ENCODE measurements around the gene RECQL5.
"Not testable (repeated sequence)": the region's sequence is repeated elsewhere in the genome, so short reads cannot be mapped to it uniquely, and the experiment has no call there.

RECQL5 gene

DNA sequence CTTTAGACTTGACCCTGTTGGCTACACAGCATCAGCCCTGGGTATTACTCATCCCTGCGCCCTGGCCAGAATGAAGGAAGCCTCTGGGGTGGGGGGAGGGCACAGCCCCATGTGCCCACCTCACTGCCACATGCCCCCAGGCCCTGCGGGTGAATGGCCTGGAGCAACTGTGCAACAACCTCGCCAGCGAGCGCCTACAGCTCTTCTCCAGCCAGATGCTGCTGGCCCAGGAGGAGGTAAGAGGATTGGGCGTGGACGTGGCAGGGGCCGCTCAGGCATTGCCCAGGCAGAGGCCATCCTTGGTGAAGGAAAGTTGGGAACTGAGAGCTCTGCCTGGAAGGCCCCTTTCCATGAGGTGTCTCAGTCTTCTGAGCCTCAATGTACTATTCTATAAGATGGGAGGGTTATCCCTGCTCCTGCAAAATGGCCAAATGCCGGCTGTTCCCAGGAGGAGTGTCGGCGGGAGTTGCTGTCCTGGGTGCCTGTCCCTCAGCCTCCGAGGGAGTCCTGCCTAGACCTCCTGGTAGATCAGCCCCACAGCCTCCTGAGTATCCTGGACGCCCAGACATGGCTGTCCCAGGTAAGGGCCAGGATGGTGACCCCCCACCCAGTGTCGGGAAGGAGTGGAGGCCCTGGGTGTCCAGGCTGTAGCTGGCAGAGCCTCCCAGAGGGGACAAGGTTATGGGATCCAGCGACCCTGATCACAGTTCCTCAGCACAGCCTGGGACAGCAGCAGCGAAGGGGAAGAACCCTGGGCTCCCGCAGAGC, 70.5 kb downstream of the RECQL5 start:
- Histone ChIP-seq H3K27ac (ENCODE audit: low read depth, low read length) (no peak overlapping the region), H3K4me3 (ENCODE audit: low read depth in 1 of 5, low read length in 5 of 5) (no peak overlapping the region), H3K27me3 (ENCODE audit: control insufficient read depth in 5 of 5, insufficient read depth in 4 of 5, low read length in 5 of 5) (no peaks in the 10 kb centered on the region), H3K4me1 (ENCODE audit: control insufficient read depth in 5 of 5, insufficient read depth in 5 of 5, low read length in 5 of 5) (no peaks in the 10 kb centered on the region), H3K9me3 (ENCODE audit: control insufficient read depth in 5 of 5, low read length in 5 of 5) (no peaks in the 10 kb centered on the region), H3K36me3 (ENCODE audit: control insufficient read depth in 5 of 5, insufficient read depth in 5 of 5, low read length in 5 of 5) (peaks cover 0 to 4% (median 0%) of the 10 kb centered on the region in 5 donors), H3K9ac (ENCODE audit: low read length in 5 of 5) (no peak overlapping the region)

DNA sequence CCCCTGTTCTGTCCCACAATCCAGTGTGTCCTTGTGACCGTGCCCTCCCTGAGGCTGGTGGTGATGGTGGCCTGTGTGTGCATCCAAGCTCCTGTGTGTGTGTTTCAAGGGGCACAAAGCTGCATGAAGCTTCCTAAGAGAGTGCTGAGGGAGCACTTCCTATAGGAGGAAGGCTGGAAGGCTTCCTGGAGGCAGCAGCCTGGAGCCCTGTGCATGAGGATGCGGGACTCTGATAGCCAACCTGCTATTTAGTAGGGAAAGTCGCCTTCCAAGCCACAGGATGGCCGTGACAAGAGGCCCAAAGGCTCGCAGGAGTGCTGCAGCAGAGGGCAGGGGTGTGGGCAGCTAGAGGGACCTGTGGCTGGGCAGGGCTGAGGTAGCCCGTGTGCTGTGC, 71.0 kb downstream of the RECQL5 start:
- peaks cover 0 to 9% (median 0%) of the 10 kb centered on the region in 5 donors for H3K36me3 ChIP-seq (ENCODE audit: control insufficient read depth in 5 of 5, insufficient read depth in 5 of 5, low read length in 5 of 5)
- H3K4me1 ChIP-seq (ENCODE audit: control insufficient read depth in 5 of 5, insufficient read depth in 5 of 5, low read length in 5 of 5), result no peaks in the 10 kb centered on the region
- H3K9me3 ChIP-seq (ENCODE audit: control insufficient read depth in 5 of 5, low read length in 5 of 5), result no peaks in the 10 kb centered on the region
- no peak overlapping the region for H3K9ac ChIP-seq (ENCODE audit: low read length in 5 of 5)
- H3K27me3 ChIP-seq (ENCODE audit: control insufficient read depth in 5 of 5, insufficient read depth in 4 of 5, low read length in 5 of 5), result no peaks in the 10 kb centered on the region
- H3K27ac ChIP-seq (ENCODE audit: low read depth, low read length), result no peak overlapping the region
- no peak overlapping the region for H3K4me3 ChIP-seq (ENCODE audit: low read depth in 1 of 5, low read length in 5 of 5)

DNA sequence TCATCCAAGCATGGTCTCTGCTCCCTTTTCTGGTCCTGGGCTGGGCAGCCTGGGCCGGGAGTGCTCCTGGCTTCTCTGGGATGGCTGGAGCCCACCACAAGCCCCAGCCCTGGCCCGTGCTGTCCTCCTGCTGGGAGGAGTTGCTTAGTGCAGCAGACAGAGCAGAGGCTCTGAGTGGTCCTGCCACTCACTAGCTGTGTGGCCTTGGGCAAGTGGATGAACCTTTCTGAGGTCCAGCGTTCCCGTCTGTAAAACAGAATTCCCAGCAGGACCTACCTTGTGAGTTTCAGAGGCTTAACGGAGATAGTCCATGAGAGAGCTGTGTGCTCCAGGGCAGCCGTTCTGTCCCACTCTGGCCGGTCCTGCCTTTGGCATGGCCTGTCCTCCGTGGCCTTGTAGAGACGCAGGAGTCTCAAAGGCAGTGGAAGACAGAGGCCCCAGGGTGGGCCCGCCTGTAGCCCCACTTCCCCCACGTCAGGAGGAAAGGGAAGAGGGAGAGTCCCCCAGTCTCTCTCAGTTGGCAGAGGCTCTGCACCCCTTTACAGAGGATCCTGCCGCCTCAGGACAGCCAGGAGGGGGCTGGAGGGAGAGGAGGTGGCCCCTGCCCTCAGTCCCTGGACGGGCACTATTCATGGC, 71.6 kb downstream of the RECQL5 start:
- H3K36me3 ChIP-seq (ENCODE audit: control insufficient read depth in 5 of 5, insufficient read depth in 5 of 5, low read length in 5 of 5), result peaks cover 0 to 9% (median 0%) of the 10 kb centered on the region in 5 donors
- no peak overlapping the region for H3K9ac ChIP-seq (ENCODE audit: low read length in 5 of 5)
- H3K27me3 ChIP-seq (ENCODE audit: control insufficient read depth in 5 of 5, insufficient read depth in 4 of 5, low read length in 5 of 5), result no peaks in the 10 kb centered on the region
- H3K27ac ChIP-seq (ENCODE audit: low read depth, low read length), result no peak overlapping the region
- H3K9me3 ChIP-seq (ENCODE audit: control insufficient read depth in 5 of 5, low read length in 5 of 5), result no peaks in the 10 kb centered on the region
- H3K4me3 ChIP-seq (ENCODE audit: low read depth in 1 of 5, low read length in 5 of 5), result no peak overlapping the region
- peaks cover 0 to 2% (median 0%) of the 10 kb centered on the region in 5 donors for H3K4me1 ChIP-seq (ENCODE audit: control insufficient read depth in 5 of 5, insufficient read depth in 5 of 5, low read length in 5 of 5)

DNA sequence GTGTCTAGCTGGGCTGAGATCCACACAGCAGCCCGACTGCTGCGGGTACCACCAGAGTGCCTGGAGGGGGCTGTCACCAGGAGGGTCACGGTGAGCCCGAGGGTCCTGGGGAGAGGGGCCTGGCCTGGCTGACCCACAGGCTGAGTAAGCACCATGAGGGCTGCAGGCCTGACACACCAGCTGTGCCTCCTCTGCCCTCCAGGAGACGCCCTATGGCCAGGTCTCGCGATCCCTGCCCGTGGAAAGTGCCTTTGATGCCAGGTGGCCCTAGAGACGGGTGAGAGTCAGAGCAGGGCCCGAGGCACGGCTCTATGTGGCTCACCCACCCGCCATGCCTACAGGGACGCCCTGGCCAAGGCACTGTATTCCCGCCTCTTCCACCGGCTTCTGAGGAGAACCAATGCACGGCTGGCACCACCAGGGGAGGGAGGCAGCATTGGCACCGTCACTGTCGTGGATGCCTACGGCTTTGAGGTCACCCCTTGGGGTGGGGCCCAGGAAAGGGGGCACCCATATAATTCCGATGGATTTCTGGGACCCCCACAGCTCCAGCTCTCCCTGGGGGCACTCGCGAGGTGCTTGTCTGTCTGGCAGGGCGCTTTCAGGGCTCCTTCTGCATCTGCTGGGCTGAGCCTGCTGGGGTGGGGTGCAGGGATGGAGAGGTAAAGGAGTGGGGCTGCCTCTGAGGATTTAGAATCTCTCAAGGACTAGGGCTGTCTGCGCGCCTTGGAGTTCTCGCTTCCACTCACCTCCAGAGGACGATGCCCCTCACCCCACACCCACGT, 72.3 kb downstream of the RECQL5 start:
- H3K4me1 ChIP-seq (ENCODE audit: control insufficient read depth in 5 of 5, insufficient read depth in 5 of 5, low read length in 5 of 5), result peaks cover 0 to 10% (median 5%) of the 10 kb centered on the region in 5 donors
- H3K36me3 ChIP-seq (ENCODE audit: control insufficient read depth in 5 of 5, insufficient read depth in 5 of 5, low read length in 5 of 5), result peaks cover 0 to 9% (median 0%) of the 10 kb centered on the region in 5 donors
- no peak overlapping the region for H3K9ac ChIP-seq (ENCODE audit: low read length in 5 of 5)
- H3K27ac ChIP-seq (ENCODE audit: low read depth, low read length), result no peak overlapping the region
- H3K4me3 ChIP-seq (ENCODE audit: low read depth in 1 of 5, low read length in 5 of 5), result no peak overlapping the region
- no peaks in the 10 kb centered on the region for H3K9me3 ChIP-seq (ENCODE audit: control insufficient read depth in 5 of 5, low read length in 5 of 5)
- H3K27me3 ChIP-seq (ENCODE audit: control insufficient read depth in 5 of 5, insufficient read depth in 4 of 5, low read length in 5 of 5), result no peaks in the 10 kb centered on the region

GRCh38 chr17:75593430-75593829, 73.5 kb downstream of the RECQL5 start:
- not testable (repeated sequence) for H3K36me3 ChIP-seq (ENCODE audit: control insufficient read depth in 5 of 5, insufficient read depth in 5 of 5, low read length in 5 of 5); H3K4me3 ChIP-seq (ENCODE audit: low read depth in 1 of 5, low read length in 5 of 5); H3K9ac ChIP-seq (ENCODE audit: low read length in 5 of 5); H3K27me3 ChIP-seq (ENCODE audit: control insufficient read depth in 5 of 5, insufficient read depth in 4 of 5, low read length in 5 of 5); H3K27ac ChIP-seq (ENCODE audit: low read depth, low read length); H3K9me3 ChIP-seq (ENCODE audit: control insufficient read depth in 5 of 5, low read length in 5 of 5)
- peaks cover 0 to 18% (median 13%) of the 10 kb centered on the region in 5 donors for H3K4me1 ChIP-seq (ENCODE audit: control insufficient read depth in 5 of 5, insufficient read depth in 5 of 5, low read length in 5 of 5)

GRCh38 chr17:75592348-75593020, 74.5 kb downstream of the RECQL5 start:
- H3K27me3 ChIP-seq (ENCODE audit: control insufficient read depth in 5 of 5, insufficient read depth in 4 of 5, low read length in 5 of 5), result no peaks in the 10 kb centered on the region
- H3K9ac ChIP-seq (ENCODE audit: low read length in 5 of 5), result no peak overlapping the region
- no peak overlapping the region for H3K27ac ChIP-seq (ENCODE audit: low read depth, low read length)
- peaks cover 0 to 28% (median 21%) of the 10 kb centered on the region in 5 donors for H3K4me1 ChIP-seq (ENCODE audit: control insufficient read depth in 5 of 5, insufficient read depth in 5 of 5, low read length in 5 of 5)
- H3K9me3 ChIP-seq (ENCODE audit: control insufficient read depth in 5 of 5, low read length in 5 of 5), result no peaks in the 10 kb centered on the region
- peaks cover 0 to 9% (median 0%) of the 10 kb centered on the region in 5 donors for H3K36me3 ChIP-seq (ENCODE audit: control insufficient read depth in 5 of 5, insufficient read depth in 5 of 5, low read length in 5 of 5)
- no peak overlapping the region for H3K4me3 ChIP-seq (ENCODE audit: low read depth in 1 of 5, low read length in 5 of 5)

GRCh38 chr17:75591722-75592302, 75.1 kb downstream of the RECQL5 start:
- H3K9ac ChIP-seq (ENCODE audit: low read length in 5 of 5), result no peak overlapping the region
- H3K9me3 ChIP-seq (ENCODE audit: control insufficient read depth in 5 of 5, low read length in 5 of 5), result no peaks in the 10 kb centered on the region
- H3K4me1 ChIP-seq (ENCODE audit: control insufficient read depth in 5 of 5, insufficient read depth in 5 of 5, low read length in 5 of 5), result peaks cover 0 to 30% (median 25%) of the 10 kb centered on the region in 5 donors
- no peak overlapping the region for H3K4me3 ChIP-seq (ENCODE audit: low read depth in 1 of 5, low read length in 5 of 5)
- H3K27ac ChIP-seq (ENCODE audit: low read depth, low read length), result no peak overlapping the region
- H3K36me3 ChIP-seq (ENCODE audit: control insufficient read depth in 5 of 5, insufficient read depth in 5 of 5, low read length in 5 of 5), result peaks cover 0 to 9% (median 0%) of the 10 kb centered on the region in 5 donors
- no peaks in the 10 kb centered on the region for H3K27me3 ChIP-seq (ENCODE audit: control insufficient read depth in 5 of 5, insufficient read depth in 4 of 5, low read length in 5 of 5)

- Histone ChIP-seq H3K27me3 (ENCODE audit: control insufficient read depth in 5 of 5, insufficient read depth in 4 of 5, low read length in 5 of 5) (no peaks in the 10 kb centered on the region), H3K36me3 (ENCODE audit: control insufficient read depth in 5 of 5, insufficient read depth in 5 of 5, low read length in 5 of 5) (peaks cover 0 to 9% (median 0%) of the 10 kb centered on the region in 5 donors), H3K4me3 (ENCODE audit: low read depth in 1 of 5, low read length in 5 of 5) (no peak overlapping the region), H3K9ac (ENCODE audit: low read length in 5 of 5) (no peak overlapping the region), H3K9me3 (ENCODE audit: control insufficient read depth in 5 of 5, low read length in 5 of 5) (no peaks in the 10 kb centered on the region), H3K4me1 (ENCODE audit: control insufficient read depth in 5 of 5, insufficient read depth in 5 of 5, low read length in 5 of 5) (peaks cover 0 to 30% (median 25%) of the 10 kb centered on the region in 5 donors), H3K27ac (ENCODE audit: low read depth, low read length) (no peak overlapping the region)
These were observed 75.9 kb downstream of the RECQL5 start for GRCh38 chr17:75590849-75591721.

DNA sequence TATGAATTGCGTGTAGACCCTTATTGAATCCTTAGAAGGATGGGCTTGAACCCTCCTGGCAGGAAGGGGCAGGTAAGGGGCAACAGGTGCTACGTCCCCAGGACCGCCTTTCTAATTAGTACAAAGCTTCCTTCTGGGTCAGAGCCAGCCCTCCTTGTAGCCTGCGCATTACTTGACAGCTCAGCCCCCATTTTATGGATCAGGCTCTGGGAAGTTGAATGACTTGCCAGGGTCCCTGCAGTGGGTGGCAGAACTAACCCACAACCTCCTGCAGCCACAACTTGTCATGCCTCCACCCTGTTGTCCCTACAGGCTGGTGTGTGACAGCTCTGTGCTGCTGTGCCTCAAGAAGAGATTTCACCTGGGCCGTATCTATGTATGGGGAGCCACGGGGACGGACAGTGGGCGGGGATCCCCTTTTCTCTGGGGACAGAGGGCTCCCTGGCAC, 76.6 kb downstream of the RECQL5 start:
- no peaks in the 10 kb centered on the region for H3K27me3 ChIP-seq (ENCODE audit: control insufficient read depth in 5 of 5, insufficient read depth in 4 of 5, low read length in 5 of 5)
- H3K9ac ChIP-seq (ENCODE audit: low read length in 5 of 5), result no peak overlapping the region
- H3K36me3 ChIP-seq (ENCODE audit: control insufficient read depth in 5 of 5, insufficient read depth in 5 of 5, low read length in 5 of 5), result peaks cover 0 to 9% (median 0%) of the 10 kb centered on the region in 5 donors
- peak overlapping the region in 1 of 5 donors; percentile 74 for H3K4me3 ChIP-seq (ENCODE audit: low read depth in 1 of 5, low read length in 5 of 5)
- H3K4me1 ChIP-seq (ENCODE audit: control insufficient read depth in 5 of 5, insufficient read depth in 5 of 5, low read length in 5 of 5), result peaks cover 0 to 30% (median 25%) of the 10 kb centered on the region in 5 donors
- no peaks in the 10 kb centered on the region for H3K9me3 ChIP-seq (ENCODE audit: control insufficient read depth in 5 of 5, low read length in 5 of 5)
- no peak overlapping the region for H3K27ac ChIP-seq (ENCODE audit: low read depth, low read length)

All from subcutaneous abdominal adipose tissue (tissue), 5 donors.